HCT116 (cell line): ENCODE measurements around the gene ALKBH8.

ENCODE experiments used
- CTCF ChIP-seq, 3 experiments: fragments of 200-600 bp in 1 of 3; sonication (generic) in 1 of 3; IDR thresholded peaks in 2 of 3; conservative IDR thresholded peaks in 1 of 3; 2 replicates each; pipeline ENCODE4 v1.5.1; 2012 to 2017; ENCODE audit warnings: low read depth in 2 of 3, low read length in 2 of 3, antibody characterized with exemption in 1 of 3, borderline replicate concordance in 1 of 3, control low read depth in 1 of 3, mild to moderate bottlenecking in 1 of 3, mixed read lengths in 1 of 3, mixed run types in 1 of 3, moderate library complexity in 1 of 3; ENCODE audit not compliant: insufficient read depth in 1 of 3
- EZH2phosphoT487 ChIP-seq: fragments of 200-600 bp; IDR thresholded peaks from 2 replicates; pipeline ENCODE4 v1.6.1; 2018; ENCODE audit warnings: antibody characterized with exemption, borderline replicate concordance
- POLR2A ChIP-seq: IDR thresholded peaks from 2 replicates; pipeline ENCODE4 v1.7.0; 2011; ENCODE audit warnings: borderline replicate concordance; ENCODE audit not compliant: insufficient read depth, insufficient read length; ENCODE audit errors: extremely low read depth
- POLR2AphosphoS5 ChIP-seq: IDR thresholded peaks from 2 replicates; pipeline ENCODE4 v1.6.1; 2011; ENCODE audit warnings: mild to moderate bottlenecking, low read depth, low read length, moderate library complexity
- REST ChIP-seq: IDR thresholded peaks from 2 replicates; pipeline ENCODE4 v1.6.1; 2012; ENCODE audit warnings: low read depth
- ZNF274 ChIP-seq: fragments of 200-500 bp; sonication (Bioruptor generic); IDR thresholded peaks from 2 replicates; pipeline ENCODE4 v1.6.1; 2014; ENCODE audit warnings: mild to moderate bottlenecking, low read depth, low read length, inconsistent platforms
- TF ChIP-seq, protein P1 (sequence below): IDR thresholded peaks from 2 replicates; pipeline ENCODE4 v1.6.1; 2012
- TF ChIP-seq, protein P2 (sequence below): IDR thresholded peaks from 2 replicates; pipeline ENCODE4 v1.6.1; 2012

DNA sequence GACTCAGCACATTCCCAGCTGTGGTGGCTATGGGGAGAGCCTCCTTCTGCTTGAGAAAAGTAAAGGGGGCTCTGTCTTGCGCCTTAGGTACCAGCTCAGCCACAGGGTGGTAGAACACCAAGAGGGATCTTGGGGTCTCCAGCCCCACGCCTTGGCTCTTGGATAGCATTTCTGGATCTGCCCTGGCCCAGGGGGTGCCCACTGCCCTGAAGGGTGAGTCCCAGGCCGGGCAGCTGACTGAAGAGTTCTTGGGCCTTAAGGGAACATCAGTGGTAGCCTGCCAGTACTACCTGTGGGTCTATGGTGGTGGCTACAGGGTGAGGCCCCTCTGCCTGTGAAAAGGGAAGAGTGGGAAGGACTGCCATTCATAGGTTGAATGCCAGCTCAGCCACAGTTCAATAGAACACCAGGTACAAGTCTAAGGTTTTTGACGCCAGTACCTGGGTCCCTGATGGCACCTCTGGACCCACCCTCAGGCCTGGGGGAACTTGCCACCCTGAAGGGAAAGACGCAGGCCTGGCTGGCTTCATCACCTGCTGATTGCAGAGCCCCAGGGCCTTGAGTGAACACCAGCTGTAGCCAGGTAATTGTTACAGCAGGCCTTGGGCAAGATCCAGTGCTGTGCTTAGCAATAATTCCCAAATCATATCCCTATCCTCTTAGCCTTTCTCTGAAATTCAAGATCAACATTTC, 111.8 kb downstream of the ALKBH8 start:
- TF ChIP-seq EZH2phosphoT487: no peak
- no peak for TF ChIP-seq POLR2A
- TF ChIP-seq CTCF (IDR thresholded peaks at IDR 0.05 in 2 of 3, conservative IDR thresholded peaks at IDR 0.05 in 1 of 3; ENCODE audit: borderline replicate concordance in 1 of 3, insufficient read depth in 1 of 3, low read depth in 2 of 3, low read length in 2 of 3): no peak
- no peak for TF ChIP-seq ZNF274
- TF ChIP-seq POLR2AphosphoS5: no peak
- no peak for TF ChIP-seq REST
- TF ChIP-seq, protein P1, sequence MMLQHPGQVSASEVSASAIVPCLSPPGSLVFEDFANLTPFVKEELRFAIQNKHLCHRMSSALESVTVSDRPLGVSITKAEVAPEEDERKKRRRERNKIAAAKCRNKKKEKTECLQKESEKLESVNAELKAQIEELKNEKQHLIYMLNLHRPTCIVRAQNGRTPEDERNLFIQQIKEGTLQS: no peak
- TF ChIP-seq, protein P2, sequence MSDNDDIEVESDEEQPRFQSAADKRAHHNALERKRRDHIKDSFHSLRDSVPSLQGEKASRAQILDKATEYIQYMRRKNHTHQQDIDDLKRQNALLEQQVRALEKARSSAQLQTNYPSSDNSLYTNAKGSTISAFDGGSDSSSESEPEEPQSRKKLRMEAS: no peak
